HepG2 (cell line): Measurements from ENCODE around the gene TEX35. TPM values are rescaled to one million over a fixed set of nuclear protein-coding genes. Genes with fewer than 3 reads are reported as not detected.

Experiments
- ATAC-seq: fragments of 200-7000 bp; cut with Tn5 transposase; 3 replicates; pipeline ENCODE4 v1.9.1; 2020; ENCODE audit warnings: mild to moderate bottlenecking, moderate library complexity
- BruUV-seq: library from RNA; stranded (reverse); fragments of 400-500 nt; replicated peaks from 2 replicates; lab custom pipeline; 2021; lab: Mats Ljungman, UMichigan
- CTCF ChIA-PET: fragments of 300-600 bp; formaldehyde crosslinking; extraction: SDS; loops from one replicate; lab custom pipeline; 2021; ENCODE audit warnings: low total read pairs, inconsistent platforms, low intra/inter-chr PET ratio; lab: Yijun Ruan, JAX
- POLR2A ChIA-PET: fragments of 350-600 bp; sonication (Branson Sonifier 250); formaldehyde crosslinking; loops from one replicate; lab custom pipeline; 2020; ENCODE audit warnings: antibody characterized with exemption, inconsistent platforms; lab: Yijun Ruan, JAX
- DNase-seq: peaks from one replicate; pipeline ENCODE4 v3.0.0-alpha.2; 2015; ENCODE audit warnings: low spot score
- FAIRE-seq: peaks from 3 replicates; lab custom pipeline; 2011; peaks lifted over from hg19 to GRCh38; lab: Jason Lieb, UNC
- H2AFZ ChIP-seq: one replicate; pipeline ENCODE4 v1.6.1; 2011; ENCODE audit warnings: low read length, inconsistent platforms
- H3K27ac ChIP-seq: fragments of 300-600 bp; 3 replicates; pipeline ENCODE4 v1.8.0; 2011; ENCODE audit warnings: mixed run types, mild to moderate bottlenecking, mixed read lengths, low read length, inconsistent platforms; ENCODE audit not compliant: insufficient read depth; ENCODE audit errors: extremely low read length
- H3K27me3 ChIP-seq, 2 experiments: fragments of 200-600 bp in 1 of 2; 2 replicates in 1 of 2; 3 replicates in 1 of 2; pipeline versions ENCODE4 v1.6.0 to v1.8.0; 2011; ENCODE audit warnings: low read length in 2 of 2, mild to moderate bottlenecking in 2 of 2, moderate library complexity in 2 of 2, inconsistent platforms in 1 of 2; ENCODE audit not compliant: insufficient read depth in 2 of 2, control insufficient read depth in 1 of 2
- H3K36me3 ChIP-seq, 2 experiments: fragments of 200-600 bp in 1 of 2; replicated peaks in 1 of 2; 2 replicates in 1 of 2; 3 replicates in 1 of 2; pipeline versions ENCODE4 v1.5.1 to v1.8.0; 2011; ENCODE audit warnings: low read length in 2 of 2, inconsistent platforms in 1 of 2; ENCODE audit not compliant: insufficient read depth in 2 of 2, control insufficient read depth in 1 of 2
- H3K4me1 ChIP-seq: 2 replicates; pipeline ENCODE4 v1.5.1; 2012; ENCODE audit warnings: low read length, inconsistent platforms; ENCODE audit not compliant: insufficient read depth
- H3K4me2 ChIP-seq: 2 replicates; pipeline ENCODE4 v1.6.0; 2011; ENCODE audit warnings: low read depth, low read length, inconsistent platforms
- H3K4me3 ChIP-seq, 3 experiments: fragments of 200-600 bp in 1 of 3; sonication (generic), shearing (Covaris generic) in 1 of 3; replicated peaks in 1 of 3; 2 replicates each; pipeline ENCODE4 v1.5.1; 2011 to 2016; ENCODE audit warnings: low read length in 3 of 3, inconsistent platforms in 2 of 3, low read depth in 2 of 3, mild to moderate bottlenecking in 2 of 3, control low read depth in 1 of 3, mixed read lengths in 1 of 3; ENCODE audit not compliant: insufficient read depth in 1 of 3
- H3K79me2 ChIP-seq: one replicate; pipeline ENCODE4 v1.6.1; 2011; ENCODE audit warnings: low read length, inconsistent platforms; ENCODE audit not compliant: insufficient read depth
- H3K9ac ChIP-seq: 2 replicates; pipeline ENCODE4 v1.6.0; 2011; ENCODE audit warnings: mild to moderate bottlenecking, low read depth, low read length, inconsistent platforms; ENCODE audit not compliant: insufficient read depth
- H3K9me3 ChIP-seq: 2 replicates; pipeline ENCODE4 v1.5.1; 2012; ENCODE audit warnings: mild to moderate bottlenecking, low read length
- H4K20me1 ChIP-seq: 2 replicates; pipeline ENCODE4 v1.6.0; 2011; ENCODE audit warnings: inconsistent platforms, mild to moderate bottlenecking, low read length, moderate library complexity; ENCODE audit not compliant: insufficient read depth
- CBX5 ChIP-seq: sonication (generic); formaldehyde crosslinking; IDR thresholded peaks from 2 replicates; pipeline ENCODE4 v1.4.0; 2020; ENCODE audit warnings: missing genetic modification reagents, borderline replicate concordance
- ELF4 ChIP-seq: sonication (generic); formaldehyde crosslinking; IDR thresholded peaks from 2 replicates; pipeline ENCODE4 v1.5.0; 2020; ENCODE audit warnings: missing genetic modification reagents, mild to moderate bottlenecking, moderate library complexity, borderline replicate concordance
- FOXM1 ChIP-seq: sonication (generic); formaldehyde crosslinking; IDR thresholded peaks from 2 replicates; pipeline ENCODE4 v1.5.0; 2020; ENCODE audit warnings: missing genetic modification reagents
- ISL2 ChIP-seq: sonication (generic); formaldehyde crosslinking; IDR thresholded peaks from 2 replicates; pipeline ENCODE4 v1.5.0; 2020; ENCODE audit warnings: missing genetic modification reagents
- NFKB2 ChIP-seq: sonication (generic); formaldehyde crosslinking; IDR thresholded peaks from 2 replicates; pipeline ENCODE4 v1.4.0; 2020; ENCODE audit warnings: missing genetic modification reagents, borderline replicate concordance
- SSRP1 ChIP-seq: IDR thresholded peaks from 2 replicates; pipeline ENCODE4 v1.6.1; 2016; ENCODE audit warnings: control low read depth
- ZEB1 ChIP-seq: IDR thresholded peaks from 2 replicates; pipeline ENCODE4 v1.6.1; 2012; ENCODE audit warnings: mild to moderate bottlenecking, low read depth, inconsistent platforms; ENCODE audit not compliant: insufficient replicate concordance
- ZFP91 ChIP-seq: sonication (generic); formaldehyde crosslinking; IDR thresholded peaks from 2 replicates; pipeline ENCODE4 v1.9.0; 2022; ENCODE audit warnings: missing genetic modification reagents, mild to moderate bottlenecking, borderline replicate concordance
- ZNF550 ChIP-seq: sonication (generic); formaldehyde crosslinking; IDR thresholded peaks from 2 replicates; pipeline ENCODE4 v1.4.0; 2020; ENCODE audit warnings: mild to moderate bottlenecking, missing genetic modification reagents, borderline replicate concordance
- ZNF605 ChIP-seq: sonication (generic); formaldehyde crosslinking; IDR thresholded peaks from 2 replicates; pipeline ENCODE4 v1.8.0; 2022; ENCODE audit warnings: mild to moderate bottlenecking, missing genetic modification reagents
- ZNF782 ChIP-seq: sonication (generic); formaldehyde crosslinking; IDR thresholded peaks from 2 replicates; pipeline ENCODE4 v1.4.0; 2020; ENCODE audit warnings: missing genetic modification reagents, mild to moderate bottlenecking, borderline replicate concordance
- WGBS: methylation state at CpG from one replicate; pipeline ENCODE4 v1.1.6; 2017; ENCODE audit warnings: low lambda C conversion rate; 5-methylcytosine and 5-hydroxymethylcytosine counted together
- in situ Hi-C: cut with HindIII; loops from 2 replicates; pipeline ENCODE4 v1.10.0; 2017; ENCODE audit warnings: low pct_unique_long_range_greater_than_20kb; ENCODE audit not compliant: extremely low pct_ligation_motif_present
- intact Hi-C: fragments of 100-400 bp; cut with micrococcal nuclease; formaldehyde crosslinking; loops from one replicate; pipeline ENCODE4 v1.10.0; 2022; ENCODE audit not compliant: unreplicated experiment
- polyA plus RNA-seq, 8 experiments: library from polyadenylated mRNA; depleted of rRNA in 3 of 8; stranded (reverse) in 7 of 8; unstranded in 1 of 8; fragments of >200 nt; fragmentation: Illumina TruSeq in 4 of 8; extraction: Trizol in 4 of 8; gene quantifications; 2 replicates each; pipeline versions ENCODE4 v1.2.1 to v1.2.3, GENCODE V29; 2011 to 2016; ENCODE audit warnings: low read depth in 4 of 8, missing spikeins in 1 of 8, mixed read lengths in 1 of 8; ENCODE audit not compliant: insufficient read depth in 1 of 8
- total RNA-seq, 5 experiments: library from RNA; depleted of rRNA; stranded (reverse); fragments of >200 nt; fragmentation: Illumina TruSeq; extraction: Trizol; gene quantifications; 2 replicates each; pipeline ENCODE4 v1.2.3, GENCODE V29; 2016; ENCODE audit warnings: low read depth in 1 of 5
- TF ChIP-seq, protein P1 (sequence below): sonication (generic); formaldehyde crosslinking; IDR thresholded peaks from 2 replicates; pipeline ENCODE4 v1.8.1; 2023; ENCODE audit warnings: mild to moderate bottlenecking, inconsistent platforms, moderate library complexity, missing genetic modification reagents, borderline replicate concordance
- TF ChIP-seq, protein P2 (sequence below): sonication (generic); formaldehyde crosslinking; IDR thresholded peaks from 2 replicates; pipeline ENCODE4 v1.5.1; 2020; ENCODE audit warnings: missing genetic modification reagents, mild to moderate bottlenecking, borderline replicate concordance
- TF ChIP-seq, protein P3 (sequence below): sonication (generic); formaldehyde crosslinking; IDR thresholded peaks from 2 replicates; pipeline ENCODE4 v1.4.0; 2020; ENCODE audit warnings: missing genetic modification reagents

TEX35 gene
- total and polyA plus RNA-seq, 2 of the 13 experiments (the other 11 are each of a cell fraction or from before 2014, with no cell fraction given), result not detected

- no TSS peak for BruUV-seq
- Histone ChIP-seq H3K36me3 (no peaks in the 10 kb centered on the region), H3K79me2 (no peaks in the 10 kb centered on the region), H2AFZ (no peak overlapping the region), H3K27me3 (no peaks in the 10 kb centered on the region; a peak in 1 of 5 replicates), H3K9ac (peak overlapping the region; percentile 12; the same call in 1 of the 2 replicates), H3K4me1 (peaks cover 53% of the 10 kb centered on the region), H3K27ac (no peak overlapping the region), H4K20me1 (no peaks in the 10 kb centered on the region), H3K4me3 (peak overlapping the region; percentile 19 to 67 (median 23)), H3K9me3 (no peaks in the 10 kb centered on the region), H3K4me2 (peak overlapping the region; percentile 89)
- FAIRE-seq (no peak), DNase-seq (peak; percentile 15), ATAC-seq (no peak)
- POLR2A ChIA-PET, result interaction anchor here (0.6 to 1.2 kb wide), 5 partner anchors 117 to 465 kb away, joined by 3 to 6 read pairs (median 4); partner anchors contain the start of gene RALGPS2
- intact Hi-C loops, result loop anchor here (10.0 kb wide), 1 partner anchor 247 kb away; no protein-coding TSS in a partner anchor
- CTCF ChIA-PET, result interaction anchor here (0.9 kb wide), 1 partner anchor 216 kb away, joined by 3 read pairs; no protein-coding TSS in a partner anchor
- WGBS, result 13% methylated on average over 15 of the region's 20 CpGs
- in situ Hi-C loops, result no loop called here
- TF ChIP-seq ZNF782 (CRISPR knock-in tag), result 0 out of 2 replicates have a peak, but pooled peaks have one; percentile 25
- TF ChIP-seq ISL2 (CRISPR knock-in tag), result 0 out of 2 replicates have a peak, but pooled peaks have one; percentile 28
- TF ChIP-seq NFKB2 (CRISPR knock-in tag), result 0 out of 2 replicates have a peak, but pooled peaks have one; percentile 17
- no peak for TF ChIP-seq ZNF550
- TF ChIP-seq SSRP1 (CRISPR knock-in tag), result no peak
- TF ChIP-seq FOXM1 (CRISPR knock-in tag), result no peak
- 0 out of 2 replicates have a peak, but pooled peaks have one; percentile 7 for TF ChIP-seq CBX5
- TF ChIP-seq, protein P1, sequence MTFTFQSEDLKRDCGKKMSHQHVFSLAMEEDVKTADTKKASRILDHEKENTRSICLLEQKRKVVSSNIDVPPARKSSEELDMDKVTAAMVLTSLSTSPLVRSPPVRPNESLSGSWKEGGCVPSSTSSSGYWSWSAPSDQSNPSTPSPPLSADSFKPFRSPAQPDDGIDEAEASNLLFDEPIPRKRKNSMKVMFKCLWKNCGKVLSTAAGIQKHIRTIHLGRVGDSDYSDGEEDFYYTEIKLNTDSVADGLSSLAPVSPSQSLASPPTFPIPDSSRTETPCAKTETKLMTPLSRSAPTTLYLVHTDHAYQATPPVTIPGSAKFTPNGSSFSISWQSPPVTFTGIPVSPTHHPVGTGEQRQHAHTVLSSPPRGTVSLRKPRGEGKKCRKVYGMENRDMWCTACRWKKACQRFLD (CRISPR knock-in tag), result no peak
- TF ChIP-seq ZFP91 (CRISPR knock-in tag), result peak; percentile 65
- TF ChIP-seq, protein P2, sequence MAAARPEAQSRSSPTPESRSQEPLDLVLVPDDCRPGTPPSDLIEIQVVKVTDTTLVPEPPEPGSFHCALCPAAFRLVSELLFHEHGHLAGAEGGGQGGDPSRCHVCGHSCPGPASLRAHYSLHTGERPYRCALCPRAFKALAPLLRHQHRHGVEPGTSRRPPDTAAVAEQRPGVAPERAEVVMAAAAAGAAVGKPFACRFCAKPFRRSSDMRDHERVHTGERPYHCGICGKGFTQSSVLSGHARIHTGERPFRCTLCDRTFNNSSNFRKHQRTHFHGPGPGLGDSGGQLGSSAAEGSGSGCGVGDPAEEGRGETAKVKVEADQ (CRISPR knock-in tag), result no peak
- no peak for TF ChIP-seq ELF4 (CRISPR knock-in tag)
- TF ChIP-seq, protein P3, sequence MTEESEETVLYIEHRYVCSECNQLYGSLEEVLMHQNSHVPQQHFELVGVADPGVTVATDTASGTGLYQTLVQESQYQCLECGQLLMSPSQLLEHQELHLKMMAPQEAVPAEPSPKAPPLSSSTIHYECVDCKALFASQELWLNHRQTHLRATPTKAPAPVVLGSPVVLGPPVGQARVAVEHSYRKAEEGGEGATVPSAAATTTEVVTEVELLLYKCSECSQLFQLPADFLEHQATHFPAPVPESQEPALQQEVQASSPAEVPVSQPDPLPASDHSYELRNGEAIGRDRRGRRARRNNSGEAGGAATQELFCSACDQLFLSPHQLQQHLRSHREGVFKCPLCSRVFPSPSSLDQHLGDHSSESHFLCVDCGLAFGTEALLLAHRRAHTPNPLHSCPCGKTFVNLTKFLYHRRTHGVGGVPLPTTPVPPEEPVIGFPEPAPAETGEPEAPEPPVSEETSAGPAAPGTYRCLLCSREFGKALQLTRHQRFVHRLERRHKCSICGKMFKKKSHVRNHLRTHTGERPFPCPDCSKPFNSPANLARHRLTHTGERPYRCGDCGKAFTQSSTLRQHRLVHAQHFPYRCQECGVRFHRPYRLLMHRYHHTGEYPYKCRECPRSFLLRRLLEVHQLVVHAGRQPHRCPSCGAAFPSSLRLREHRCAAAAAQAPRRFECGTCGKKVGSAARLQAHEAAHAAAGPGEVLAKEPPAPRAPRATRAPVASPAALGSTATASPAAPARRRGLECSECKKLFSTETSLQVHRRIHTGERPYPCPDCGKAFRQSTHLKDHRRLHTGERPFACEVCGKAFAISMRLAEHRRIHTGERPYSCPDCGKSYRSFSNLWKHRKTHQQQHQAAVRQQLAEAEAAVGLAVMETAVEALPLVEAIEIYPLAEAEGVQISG, result no peak; the same call in 1 of the 2 replicates
- TF ChIP-seq ZEB1, result peak; percentile 94
- TF ChIP-seq ZNF605 (CRISPR knock-in tag), result peak; percentile 38; the same call in 1 of the 2 replicates
Measured at GRCh38 chr1:178537382-178538090, 24.6 kb downstream of the TEX35 start.
